Fibroblast of skin of left quadriceps (primary cell): Measurements from ENCODE around the gene BMAL1.
A peak's percentile ranks its signal among the peaks of the same experiment; 100 is the strongest.

Source experiments
- DNase-seq, 2 experiments: peaks; one replicate each; pipeline ENCODE4 v3.0.0-alpha.2; 2013; ENCODE audit warnings: low read depth in 2 of 2

The BMAL1 gene

GRCh38 chr11:13291800-13292199 lies 14.2 kb downstream of the BMAL1 start:
- no peak for DNase-seq

DNA sequence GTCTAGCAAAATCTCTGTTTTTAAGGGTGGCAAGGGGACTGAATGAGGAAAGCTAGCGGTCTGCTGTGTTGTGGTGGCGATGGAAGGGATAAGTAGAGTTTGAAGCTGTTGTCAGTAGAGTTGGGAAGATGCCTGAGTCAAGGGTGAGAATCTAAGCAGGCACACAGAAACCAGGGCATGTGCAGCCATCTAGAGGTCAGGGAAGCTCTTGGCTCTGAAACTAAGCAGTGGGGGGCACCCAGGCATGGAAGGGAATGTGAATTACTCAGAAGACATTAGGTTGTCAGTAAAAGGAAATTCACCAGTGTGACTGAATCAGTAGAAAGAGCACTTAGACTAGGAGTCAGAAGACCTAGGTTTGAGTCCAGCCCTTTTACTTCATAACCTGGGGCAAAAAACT lies 15.4 kb downstream of the BMAL1 start:
- no peak for DNase-seq

- no peak for DNase-seq
Measured at GRCh38 chr11:13294178-13294577, 16.6 kb downstream of the BMAL1 start.

- DNase-seq = no peak
Measured at GRCh38 chr11:13294771-13295579, 17.4 kb downstream of the BMAL1 start.

- DNase-seq = no peak
Measured at GRCh38 chr11:13297308-13297916, 19.8 kb downstream of the BMAL1 start.

DNA sequence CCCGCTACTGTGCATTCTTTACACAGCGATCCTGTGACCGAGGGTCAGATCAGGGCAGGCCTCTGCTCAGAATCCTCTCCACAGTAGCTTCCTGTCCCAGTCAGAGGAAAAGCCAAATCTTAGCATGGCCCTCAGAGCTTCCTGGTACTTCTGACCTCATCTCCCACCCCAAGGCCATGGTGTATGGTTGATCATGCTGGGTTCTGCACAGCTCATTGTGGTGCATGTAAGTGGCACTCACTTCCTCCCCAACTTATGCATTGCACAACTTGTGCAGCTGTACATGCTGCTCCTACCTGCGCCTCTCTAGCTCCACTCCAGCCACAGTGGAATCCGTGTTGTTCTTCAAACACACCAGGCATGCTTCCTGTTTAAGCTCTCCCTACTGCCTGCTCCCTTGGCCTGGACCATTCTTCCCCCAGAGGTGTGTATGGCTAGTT lies 20.3 kb downstream of the BMAL1 start:
- no peak for DNase-seq

- DNase-seq = no peak
Measured at GRCh38 chr11:13298765-13299164, 21.2 kb downstream of the BMAL1 start.

DNA sequence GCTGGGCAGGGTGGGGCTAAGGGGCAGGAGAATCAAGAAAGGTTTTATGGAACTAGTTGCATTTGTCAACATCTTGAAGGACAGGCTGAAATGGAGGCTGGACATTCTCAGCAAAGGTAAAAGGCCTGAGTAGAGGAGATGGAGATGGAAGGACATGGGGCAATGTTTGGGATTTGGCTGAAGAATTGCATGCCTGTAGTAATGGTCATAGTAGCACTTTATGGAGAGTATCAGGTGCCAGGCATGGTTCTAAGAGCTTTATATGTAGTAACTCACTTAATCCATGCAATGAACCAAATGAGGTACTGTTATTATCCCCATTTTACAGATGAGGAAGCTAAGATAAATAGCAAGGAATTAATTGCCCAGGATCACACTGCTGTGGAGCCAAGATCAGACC lies 23.9 kb downstream of the BMAL1 start:
- DNase-seq = no peak

- peak in 1 of 2 experiments; percentile 9 for DNase-seq
Measured at GRCh38 chr11:13302420-13302958, 24.9 kb downstream of the BMAL1 start.

GRCh38 chr11:13303668-13304649 lies 26.4 kb downstream of the BMAL1 start:
- no peak for DNase-seq

- no peak for DNase-seq
Measured at GRCh38 chr11:13304655-13305335, 27.2 kb downstream of the BMAL1 start.

DNA sequence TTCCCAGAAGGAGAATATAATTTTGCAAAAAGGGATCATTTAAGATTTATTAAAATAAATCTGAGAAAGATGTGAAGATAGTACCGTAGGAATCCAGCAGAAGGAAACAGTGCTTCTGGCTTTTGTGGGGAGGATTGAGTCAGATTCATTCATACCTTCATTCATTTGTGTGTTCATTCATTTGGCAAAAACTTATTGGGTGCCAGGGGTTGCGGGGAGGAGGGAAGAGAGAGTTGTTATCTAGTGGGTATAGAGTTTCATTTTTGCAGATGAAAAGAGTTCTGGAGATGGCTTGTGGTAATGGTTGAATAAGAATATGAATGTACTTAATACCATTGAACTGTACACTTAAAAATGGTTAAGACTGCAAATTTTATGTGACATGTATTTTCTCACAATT lies 31.1 kb downstream of the BMAL1 start:
- DNase-seq = no peak

- DNase-seq = no peak
Measured at GRCh38 chr11:13309156-13309555, 31.6 kb downstream of the BMAL1 start.

GRCh38 chr11:13310443-13310842 lies 32.9 kb downstream of the BMAL1 start:
- no peak for DNase-seq

DNA sequence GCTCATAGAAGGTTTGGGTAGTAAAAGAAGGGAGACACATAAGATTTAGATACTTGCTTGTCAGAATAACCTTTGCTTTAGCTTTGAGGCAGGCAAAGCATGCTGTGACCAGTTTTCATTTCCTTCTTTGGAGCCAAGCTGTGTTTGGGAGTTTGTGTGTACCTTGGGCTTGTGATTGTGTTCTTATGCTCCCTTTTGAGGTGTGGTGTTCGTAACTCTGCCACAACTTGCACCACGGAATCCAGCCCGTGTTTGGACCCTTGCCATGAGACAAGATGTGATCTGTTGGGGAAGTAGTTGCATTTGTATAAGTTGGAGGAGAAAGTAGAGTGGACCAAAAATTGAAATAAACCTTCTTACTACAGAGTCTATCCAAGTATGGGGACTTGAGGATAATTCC lies 34.0 kb downstream of the BMAL1 start:
- DNase-seq = no peak

- no peak for DNase-seq
Measured at GRCh38 chr11:13313005-13313819, 35.6 kb downstream of the BMAL1 start.

DNA sequence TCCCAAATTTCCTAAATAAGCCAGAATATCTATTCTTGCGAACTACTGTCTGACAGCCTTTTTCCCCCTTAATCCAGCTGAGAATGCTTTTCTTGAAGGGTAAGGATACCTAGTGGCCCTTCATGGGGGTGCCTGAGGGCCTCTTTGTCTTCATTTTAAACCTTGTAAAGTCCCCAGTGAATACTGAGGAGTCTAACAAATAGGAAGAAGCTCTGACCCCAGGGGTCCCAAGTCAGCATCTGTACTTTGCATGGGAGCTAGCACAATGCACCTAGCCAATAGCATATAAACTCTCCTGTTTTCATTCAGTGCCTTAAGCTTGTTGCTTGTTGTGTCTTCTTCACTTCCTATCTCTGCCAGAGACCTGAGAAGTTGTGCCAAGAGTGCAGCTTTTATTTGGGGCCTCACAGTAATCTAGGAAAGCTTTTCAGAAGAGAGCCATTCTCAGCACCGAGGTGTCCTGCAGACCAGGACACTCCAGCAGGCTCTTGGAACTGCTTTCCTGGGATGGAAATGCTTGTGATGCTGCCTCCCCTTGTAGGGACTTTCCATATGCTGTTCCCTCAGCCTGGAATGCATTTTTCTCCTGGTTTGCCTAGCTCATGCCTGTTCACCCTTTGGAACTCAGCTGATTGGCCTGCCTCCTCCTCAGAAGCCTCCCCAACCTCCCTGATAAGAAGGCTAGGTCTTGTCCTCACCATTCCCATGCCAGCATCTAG lies 37.2 kb downstream of the BMAL1 start:
- no peak for DNase-seq

DNA sequence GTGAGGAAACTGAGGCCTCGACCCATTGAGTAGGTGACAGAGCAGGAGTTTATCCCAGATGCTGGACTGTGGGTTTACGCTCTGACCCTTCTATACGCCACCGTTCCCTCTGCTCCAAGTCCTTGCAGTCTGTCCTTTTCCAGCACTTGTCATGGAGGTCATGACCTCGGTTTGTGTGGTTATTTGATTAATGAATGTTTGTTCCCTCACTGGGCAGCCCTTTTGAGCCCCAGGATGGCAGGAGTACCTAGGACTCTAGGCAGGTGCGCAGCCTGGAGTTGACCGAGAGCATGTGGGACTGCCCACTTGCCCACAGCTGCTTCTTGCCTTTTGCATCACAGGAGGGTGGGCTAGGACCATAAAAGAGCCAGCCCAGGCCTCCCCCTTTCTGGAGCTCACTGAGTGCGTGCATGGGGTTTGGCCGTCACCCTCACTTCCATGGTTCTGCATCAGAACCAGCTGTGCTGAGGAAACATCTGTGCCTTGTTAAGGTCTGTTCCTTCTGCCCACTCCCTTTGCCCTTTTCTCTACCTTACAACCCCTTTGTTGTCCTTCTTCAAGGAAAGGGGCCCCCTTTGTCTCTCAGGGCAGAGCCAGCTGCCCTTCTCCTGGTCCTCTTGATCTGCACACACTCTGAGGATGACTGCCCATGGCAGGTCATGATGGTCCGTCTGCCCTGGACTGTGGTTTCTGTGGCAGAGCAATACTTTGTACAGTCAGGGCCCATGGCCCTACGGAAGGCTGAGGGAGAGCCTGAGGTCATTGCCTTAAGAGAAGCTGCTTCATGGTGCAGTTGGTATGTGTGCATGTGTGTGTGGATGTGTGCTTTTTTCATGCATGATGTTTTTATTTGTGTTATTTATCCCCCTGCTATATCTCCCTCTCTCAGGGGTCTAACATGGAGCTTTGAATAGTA lies 38.2 kb downstream of the BMAL1 start:
- no peak for DNase-seq

GRCh38 chr11:13316528-13316961 lies 39.0 kb downstream of the BMAL1 start:
- DNase-seq = no peak
